GM19372 (cell line): ENCODE results near the gene GSK3A.

Experiments
- ATAC-seq: cut with Tn5 transposase; IDR thresholded peaks from one replicate; pipeline ENCODE4 v1.9.1; 2021; ENCODE audit warnings: mild to moderate bottlenecking, low read depth, moderate library complexity; ENCODE audit not compliant: unreplicated experiment

Gene GSK3A

GRCh38 chr19:42242512-42243409, at the start of gene GSK3A:
Gene GSK3A, minus strand, starts transcription at chr19:42242602. Its CDS starts 137 bp downstream, at chr19:42242465.
- peak; percentile 63 for ATAC-seq

GRCh38 chr19:42291435-42291810, 49.0 kb upstream of the GSK3A start:
- no peak for ATAC-seq

GRCh38 chr19:42290523-42291434, 48.4 kb upstream of the GSK3A start:
- no peak for ATAC-seq

GRCh38 chr19:42290136-42290522, 47.7 kb upstream of the GSK3A start:
- ATAC-seq = no peak

- no peak for ATAC-seq
Measured at GRCh38 chr19:42289556-42290041, 47.2 kb upstream of the GSK3A start.

- ATAC-seq = no peak
Measured at GRCh38 chr19:42288881-42289555, 46.6 kb upstream of the GSK3A start.

GRCh38 chr19:42288387-42288786, 46.0 kb upstream of the GSK3A start:
- no peak for ATAC-seq

- ATAC-seq = no peak
Measured at GRCh38 chr19:42287827-42288107, 45.4 kb upstream of the GSK3A start.

- no peak for ATAC-seq
Measured at GRCh38 chr19:42287017-42287826, 44.8 kb upstream of the GSK3A start.

GRCh38 chr19:42286349-42287016, 44.1 kb upstream of the GSK3A start:
- ATAC-seq = no peak

- no peak for ATAC-seq
Measured at GRCh38 chr19:42285988-42286348, 43.6 kb upstream of the GSK3A start.

- no peak for ATAC-seq
Measured at GRCh38 chr19:42285541-42285941, 43.1 kb upstream of the GSK3A start.

- no peak for ATAC-seq
Measured at GRCh38 chr19:42284591-42285341, 42.4 kb upstream of the GSK3A start.

- peak; percentile 41 for ATAC-seq
Measured at GRCh38 chr19:42284066-42284501, 41.7 kb upstream of the GSK3A start.

GRCh38 chr19:42283188-42284065, 41.0 kb upstream of the GSK3A start:
- peak; percentile 49 for ATAC-seq

GRCh38 chr19:42282819-42283187, 40.4 kb upstream of the GSK3A start:
- ATAC-seq = no peak

GRCh38 chr19:42281827-42282762, 39.7 kb upstream of the GSK3A start:
- no peak for ATAC-seq
